ENCODE results near the gene MYO7B.

The MYO7B gene

GRCh38 chr2:127572841-127573240, 37.4 kb downstream of the MYO7B start:
- no peak for DNase-seq (ENCODE audit: low read depth in 4 of 4, low spot score in 1 of 4)

- no peak for DNase-seq (ENCODE audit: low read depth in 4 of 4, low spot score in 1 of 4)
These were observed 37.8 kb downstream of the MYO7B start for GRCh38 chr2:127573298-127573697.

GRCh38 chr2:127573771-127574170, 38.3 kb downstream of the MYO7B start:
- no peak for DNase-seq (ENCODE audit: low read depth in 4 of 4, low spot score in 1 of 4)

GRCh38 chr2:127574656-127575055, 39.2 kb downstream of the MYO7B start:
- DNase-seq (ENCODE audit: low read depth in 4 of 4, low spot score in 1 of 4): no peak

GRCh38 chr2:127575185-127575765, 39.8 kb downstream of the MYO7B start:
- no peak for DNase-seq (ENCODE audit: low read depth in 4 of 4, low spot score in 1 of 4)

- no peak for DNase-seq (ENCODE audit: low read depth in 4 of 4, low spot score in 1 of 4)
These were observed 40.5 kb downstream of the MYO7B start for GRCh38 chr2:127575941-127576432.

GRCh38 chr2:127576433-127577207, 41.1 kb downstream of the MYO7B start:
- no peak for DNase-seq (ENCODE audit: low read depth in 4 of 4, low spot score in 1 of 4)

GRCh38 chr2:127577208-127577475, 41.7 kb downstream of the MYO7B start:
- no peak for DNase-seq (ENCODE audit: low read depth in 4 of 4, low spot score in 1 of 4)

GRCh38 chr2:127577503-127577902, 42.0 kb downstream of the MYO7B start:
- no peak for DNase-seq (ENCODE audit: low read depth in 4 of 4, low spot score in 1 of 4)

GRCh38 chr2:127577973-127578372, 42.5 kb downstream of the MYO7B start:
- no peak for DNase-seq (ENCODE audit: low read depth in 4 of 4, low spot score in 1 of 4)

- DNase-seq (ENCODE audit: low read depth in 4 of 4, low spot score in 1 of 4): no peak
These were observed 42.9 kb downstream of the MYO7B start for GRCh38 chr2:127578411-127578810.

GRCh38 chr2:127579231-127579630, 43.7 kb downstream of the MYO7B start:
- no peak for DNase-seq (ENCODE audit: low read depth in 4 of 4, low spot score in 1 of 4)

GRCh38 chr2:127580167-127581049, 44.9 kb downstream of the MYO7B start:
- DNase-seq (ENCODE audit: low read depth in 4 of 4, low spot score in 1 of 4): no peak

GRCh38 chr2:127581050-127581345, 45.5 kb downstream of the MYO7B start:
- DNase-seq (ENCODE audit: low read depth in 4 of 4, low spot score in 1 of 4): no peak

GRCh38 chr2:127581516-127582490, 46.3 kb downstream of the MYO7B start:
- no peak for DNase-seq (ENCODE audit: low read depth in 4 of 4, low spot score in 1 of 4)

- no peak for DNase-seq (ENCODE audit: low read depth in 4 of 4, low spot score in 1 of 4)
These were observed 47.7 kb downstream of the MYO7B start for GRCh38 chr2:127582863-127583861.

GRCh38 chr2:127584047-127584446, 48.6 kb downstream of the MYO7B start:
- DNase-seq (ENCODE audit: low read depth in 4 of 4, low spot score in 1 of 4): no peak

- no peak for DNase-seq (ENCODE audit: low read depth in 4 of 4, low spot score in 1 of 4)
These were observed 49.1 kb downstream of the MYO7B start for GRCh38 chr2:127584516-127585033.

GRCh38 chr2:127585270-127585807, 49.9 kb downstream of the MYO7B start:
- DNase-seq (ENCODE audit: low read depth in 4 of 4, low spot score in 1 of 4): no peak

Measured in stimulated activated CD4-positive, alpha-beta T cell treated with anti-CD3 and anti-CD28 coated beads, Interleukin-1b, Interleukin-23, amount 100 ng/mL, for 24 hours (primary cell).